HG03175 (cell line): ENCODE measurements around the gene BAIAP2.
"Not testable (repeated sequence)": the region's sequence is repeated elsewhere in the genome, so short reads cannot be mapped to it uniquely, and the experiment has no call there.

ENCODE experiments used
- ATAC-seq: cut with Tn5 transposase; IDR thresholded peaks from one replicate; pipeline ENCODE4 v1.9.1; 2021; ENCODE audit warnings: mild to moderate bottlenecking, moderate library complexity; ENCODE audit not compliant: unreplicated experiment

Gene BAIAP2

GRCh38 chr17:81153340-81153803, 118.4 kb downstream of the BAIAP2 start:
- no peak for ATAC-seq

GRCh38 chr17:81154016-81154415, 119.1 kb downstream of the BAIAP2 start:
- ATAC-seq = not testable (repeated sequence)

GRCh38 chr17:81154961-81155360, 120.0 kb downstream of the BAIAP2 start:
- no peak for ATAC-seq

GRCh38 chr17:81156866-81157805, 122.2 kb downstream of the BAIAP2 start:
- ATAC-seq = no peak

- no peak for ATAC-seq
Measured at GRCh38 chr17:81157848-81158687, 123.1 kb downstream of the BAIAP2 start.

- no peak for ATAC-seq
Measured at GRCh38 chr17:81158688-81159590, 124.0 kb downstream of the BAIAP2 start.

GRCh38 chr17:81159611-81160265, 124.8 kb downstream of the BAIAP2 start:
- ATAC-seq = no peak

GRCh38 chr17:81160306-81160705, 125.4 kb downstream of the BAIAP2 start:
- ATAC-seq = no peak

GRCh38 chr17:81160747-81161453, 125.9 kb downstream of the BAIAP2 start:
- no peak for ATAC-seq

GRCh38 chr17:81161536-81161935, 126.6 kb downstream of the BAIAP2 start:
- ATAC-seq = no peak

GRCh38 chr17:81161972-81162371, 127.0 kb downstream of the BAIAP2 start:
- ATAC-seq = no peak

GRCh38 chr17:81162491-81162890, 127.5 kb downstream of the BAIAP2 start:
- ATAC-seq = no peak

- ATAC-seq = no peak
Measured at GRCh38 chr17:81163051-81163695, 128.2 kb downstream of the BAIAP2 start.

GRCh38 chr17:81163703-81164370, 128.9 kb downstream of the BAIAP2 start:
- ATAC-seq = no peak

- no peak for ATAC-seq
Measured at GRCh38 chr17:81164371-81165245, 129.7 kb downstream of the BAIAP2 start.

- no peak for ATAC-seq
Measured at GRCh38 chr17:81165246-81166032, 130.5 kb downstream of the BAIAP2 start, which contains the start of gene PVALEF. PVALEF (plus strand) TSS chr17:81165507; CDS start chr17:81181227, 15,720 bp downstream.
